ENCODE data around the gene SERINC3.

Gene SERINC3

DNA sequence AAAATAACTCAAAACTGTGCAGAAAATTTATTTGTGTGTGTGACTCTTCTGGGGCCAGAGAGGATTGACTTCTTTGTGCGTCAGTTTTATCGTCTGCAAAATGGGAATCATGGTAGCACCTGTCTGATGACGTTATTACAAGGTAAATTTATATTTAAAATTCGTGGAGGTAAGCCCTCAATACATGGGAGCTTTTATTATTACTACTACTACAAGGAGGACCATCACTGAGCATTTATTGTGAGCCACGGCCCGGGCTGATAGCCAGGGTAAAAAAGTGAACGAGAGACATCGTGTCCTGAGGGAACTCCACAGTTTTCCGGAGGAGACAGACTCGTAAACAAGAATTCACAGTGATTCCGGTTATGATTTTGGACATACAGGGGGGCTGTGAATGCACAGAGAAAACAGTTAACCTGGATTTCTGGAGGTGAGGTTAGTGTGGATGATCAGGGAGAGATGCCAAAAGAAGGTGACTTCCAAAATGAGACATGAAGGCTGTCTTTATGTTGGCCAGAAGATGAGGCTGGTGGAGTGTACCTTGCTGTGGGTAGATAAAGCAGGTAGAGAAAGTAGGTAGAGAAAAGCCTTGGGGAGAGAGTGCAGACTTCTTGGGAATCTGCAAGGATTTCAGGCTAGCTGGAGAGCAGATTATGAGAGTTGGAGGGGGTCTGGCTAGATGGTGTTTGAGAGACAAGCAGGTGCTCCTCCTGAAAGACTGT lies 10.6 kb upstream of the SERINC3 start:
- no peak for DNase-seq

GRCh38 chr20:44528309-44528708 lies 6.4 kb upstream of the SERINC3 start:
- no peak for DNase-seq

DNA sequence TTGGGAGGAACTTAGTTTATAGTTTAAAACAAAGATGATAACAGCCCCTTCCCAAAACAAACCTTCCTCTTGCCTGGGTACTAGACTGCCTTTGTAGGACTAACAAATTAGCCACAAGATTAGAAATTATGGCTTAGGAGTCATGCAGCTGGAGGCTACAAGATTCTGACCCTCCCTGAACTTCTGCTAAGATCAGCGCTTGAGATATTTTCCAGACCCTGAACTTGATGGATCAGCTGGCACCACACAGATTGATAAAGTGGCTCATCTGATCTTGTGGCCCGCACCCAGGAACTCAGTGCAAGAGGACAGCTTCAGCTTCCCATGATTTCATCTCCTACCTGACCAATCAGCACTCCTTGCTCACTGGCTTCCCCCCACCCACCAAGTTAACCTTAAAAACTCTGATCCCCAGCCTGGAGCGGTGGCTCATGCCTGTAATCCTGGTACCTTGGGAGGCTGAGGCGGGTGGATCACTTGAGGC lies 5.9 kb upstream of the SERINC3 start:
- no peak for DNase-seq

GRCh38 chr20:44526129-44526528 lies 4.3 kb upstream of the SERINC3 start:
- DNase-seq: no peak

DNA sequence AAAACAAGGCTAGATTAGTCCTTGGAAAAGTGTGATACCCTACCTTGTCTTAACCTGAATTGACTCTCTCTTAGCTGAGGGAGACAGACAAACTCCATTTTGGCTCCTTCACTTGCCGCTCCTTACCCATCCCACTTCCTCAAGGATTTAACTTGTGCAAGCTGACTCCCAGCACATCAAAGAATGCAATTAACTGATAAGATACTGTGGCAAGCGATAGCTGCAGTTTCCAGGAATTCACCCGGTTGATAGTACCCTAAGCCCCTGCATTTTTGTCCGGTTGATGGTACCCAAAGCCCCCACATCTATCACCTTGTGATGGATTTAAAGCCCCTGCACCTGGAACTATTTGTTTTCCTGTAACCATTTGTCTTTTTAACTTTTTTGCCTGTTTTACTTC lies 1.9 kb upstream of the SERINC3 start:
- no peak for DNase-seq

GRCh38 chr20:44522841-44523240 lies 971 bp upstream of the SERINC3 start:
- DNase-seq: no peak

DNA sequence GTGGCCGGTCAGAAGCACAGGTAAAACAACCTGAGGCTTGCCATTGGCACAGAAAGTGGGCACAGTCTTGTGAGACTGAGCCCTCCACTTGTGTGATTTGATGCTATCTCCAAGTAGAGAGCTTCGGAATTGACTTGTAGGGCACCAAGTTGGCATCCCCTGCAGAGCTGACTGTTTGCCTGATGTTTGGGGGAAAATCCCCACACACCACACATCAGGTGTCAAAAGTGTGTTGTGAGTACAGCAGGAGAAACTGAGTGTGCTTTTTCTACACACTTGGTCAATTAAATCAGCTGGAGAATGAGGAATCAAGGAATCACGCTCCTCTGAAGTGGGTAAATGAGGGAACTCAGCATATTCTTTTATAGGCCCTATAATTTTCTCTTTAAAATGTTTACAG lies 989 bp downstream of the SERINC3 start:
- no peak for DNase-seq

DNA sequence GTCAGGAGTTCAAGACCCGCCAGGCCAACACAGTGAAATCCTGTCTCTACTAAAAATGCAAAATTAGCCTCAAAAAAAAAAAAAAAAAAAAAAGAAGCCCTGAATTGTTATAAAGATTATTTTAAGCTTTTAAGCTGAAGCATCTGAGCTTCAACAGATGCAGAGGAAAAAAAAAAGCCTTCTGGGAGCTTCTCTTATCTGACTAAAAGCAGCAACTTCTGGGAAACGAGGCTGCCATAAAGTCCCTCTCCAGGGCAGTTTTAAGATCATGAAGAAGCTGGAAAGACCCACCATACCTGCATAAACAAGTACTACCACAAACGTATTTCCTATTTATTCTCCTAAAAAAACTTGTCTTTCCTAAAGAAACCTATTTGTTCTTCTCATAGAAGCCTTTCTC lies 3.6 kb downstream of the SERINC3 start:
- DNase-seq: no peak

DNA sequence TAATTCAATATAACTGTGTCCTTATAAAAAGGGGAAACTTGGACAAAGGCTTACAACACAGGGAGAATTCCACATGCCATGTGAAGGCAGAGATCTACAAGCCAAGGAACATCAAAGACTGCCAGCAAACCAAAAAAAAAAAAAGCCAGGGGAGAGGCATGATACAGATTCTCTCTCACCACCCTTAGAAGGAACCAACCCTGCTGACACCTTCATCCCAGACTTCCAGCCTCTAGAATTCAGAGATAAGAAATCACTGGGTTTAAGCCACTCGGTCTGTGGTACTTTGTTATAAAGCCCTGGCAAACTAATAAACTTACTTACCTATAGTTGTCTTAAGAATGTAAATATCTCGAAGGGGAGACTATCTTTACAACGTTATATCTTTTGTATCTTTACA lies 4.4 kb downstream of the SERINC3 start:
- DNase-seq: no peak

DNA sequence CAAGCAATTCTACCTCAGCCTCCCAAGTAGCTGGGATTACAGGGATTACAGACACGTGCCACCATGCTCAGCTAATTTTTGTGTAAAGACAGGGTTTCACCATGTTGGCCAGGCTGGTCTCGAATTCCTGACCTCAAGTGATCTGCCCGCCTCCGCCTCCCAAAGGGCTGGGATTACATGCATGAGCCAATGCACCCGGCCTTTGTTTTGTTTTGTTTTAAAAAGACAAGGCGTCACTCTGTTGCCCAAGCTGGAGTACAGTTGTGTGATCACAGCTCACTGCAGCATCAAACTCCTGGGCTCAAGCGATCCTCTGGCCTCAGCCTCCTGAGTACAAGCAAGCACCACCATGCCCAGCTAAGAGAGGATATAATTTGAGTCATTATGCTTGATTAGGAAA lies 5.4 kb downstream of the SERINC3 start:
- no peak for DNase-seq

DNA sequence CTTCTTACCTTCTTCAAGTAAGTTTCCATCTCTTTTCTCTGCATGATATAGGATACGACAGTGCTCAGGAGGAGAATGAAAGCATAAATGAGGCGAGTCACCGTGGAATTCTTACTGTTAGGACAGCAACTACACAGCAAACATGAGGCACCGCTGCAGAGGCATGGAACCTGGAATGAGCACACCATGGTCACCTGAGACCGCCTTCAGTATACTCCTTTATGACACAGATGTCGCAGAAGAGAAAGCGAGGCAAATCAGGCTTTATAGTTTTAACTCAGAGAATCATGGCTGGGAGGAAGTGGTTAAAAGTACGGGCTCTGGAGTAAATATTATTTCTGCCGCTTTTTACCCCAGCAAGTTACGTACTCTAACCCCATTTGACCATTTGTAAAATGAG lies 8.0 kb downstream of the SERINC3 start:
- no peak for DNase-seq

DNA sequence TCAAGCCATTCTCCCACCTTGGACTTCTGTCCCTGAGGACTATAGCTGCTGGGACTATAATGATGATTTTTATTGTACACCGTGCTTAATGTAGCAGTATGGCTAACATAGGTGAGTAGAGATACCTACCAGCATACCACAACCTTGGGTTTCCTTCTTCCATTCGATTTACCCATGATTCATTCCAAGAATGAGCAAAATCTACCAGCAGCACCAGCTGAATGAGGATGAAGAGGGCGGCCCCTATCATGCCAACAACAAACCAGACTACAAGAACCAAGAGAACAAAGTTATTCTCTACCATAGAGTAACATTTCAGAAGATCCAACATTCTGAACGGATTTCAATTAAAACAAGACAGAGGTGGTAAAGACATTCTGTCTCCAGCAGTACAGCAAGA lies 12.1 kb downstream of the SERINC3 start:
- DNase-seq: no peak

- no peak for DNase-seq
Observed at GRCh38 chr20:44504402-44505307, 17.2 kb downstream of the SERINC3 start.

GRCh38 chr20:44502968-44503367 lies 18.9 kb downstream of the SERINC3 start:
- DNase-seq: no peak

- no peak for DNase-seq
Observed at GRCh38 chr20:44501448-44501847, 20.4 kb downstream of the SERINC3 start.

DNA sequence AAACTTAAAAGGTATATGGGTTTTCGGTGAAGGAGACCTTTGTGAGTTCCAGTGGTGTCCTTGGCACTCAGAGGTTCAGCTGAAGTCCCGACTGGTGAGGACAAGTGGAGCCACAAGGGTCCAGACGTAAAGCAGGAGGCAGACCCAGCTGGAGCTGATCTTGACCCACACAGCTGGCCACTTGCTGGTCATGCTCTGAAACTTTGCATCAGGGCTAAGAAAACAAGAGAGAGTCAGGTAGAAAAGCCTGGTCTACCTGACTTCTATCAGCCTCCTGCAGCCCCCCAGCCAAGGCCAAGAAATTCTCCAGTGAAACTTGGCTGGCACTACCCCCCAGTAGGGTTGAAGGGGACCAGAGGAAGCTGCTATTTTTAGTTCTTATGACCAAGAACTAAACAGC lies 21.6 kb downstream of the SERINC3 start:
- no peak for DNase-seq

DNA sequence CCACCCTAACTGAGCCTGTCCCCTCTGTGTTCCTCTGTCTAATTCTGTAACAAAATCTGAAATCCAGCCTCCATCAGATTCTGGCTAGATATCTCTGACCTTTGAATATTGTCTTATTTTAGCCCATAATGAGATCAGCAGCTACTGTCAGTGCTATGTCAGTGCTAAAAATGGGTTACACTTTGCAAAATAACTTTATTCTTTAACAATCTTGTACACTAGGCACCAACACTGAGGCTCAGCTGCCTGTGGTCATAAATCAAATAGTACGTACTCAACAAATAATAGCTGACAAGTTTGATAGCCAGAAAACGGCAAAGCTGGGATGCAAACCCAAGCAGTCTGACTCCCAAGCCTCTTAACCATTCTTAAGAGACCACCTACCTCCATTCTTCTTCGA lies 24.1 kb downstream of the SERINC3 start:
- DNase-seq: no peak

GRCh38 chr20:44496976-44497375 lies 24.9 kb downstream of the SERINC3 start:
- no peak for DNase-seq

DNA sequence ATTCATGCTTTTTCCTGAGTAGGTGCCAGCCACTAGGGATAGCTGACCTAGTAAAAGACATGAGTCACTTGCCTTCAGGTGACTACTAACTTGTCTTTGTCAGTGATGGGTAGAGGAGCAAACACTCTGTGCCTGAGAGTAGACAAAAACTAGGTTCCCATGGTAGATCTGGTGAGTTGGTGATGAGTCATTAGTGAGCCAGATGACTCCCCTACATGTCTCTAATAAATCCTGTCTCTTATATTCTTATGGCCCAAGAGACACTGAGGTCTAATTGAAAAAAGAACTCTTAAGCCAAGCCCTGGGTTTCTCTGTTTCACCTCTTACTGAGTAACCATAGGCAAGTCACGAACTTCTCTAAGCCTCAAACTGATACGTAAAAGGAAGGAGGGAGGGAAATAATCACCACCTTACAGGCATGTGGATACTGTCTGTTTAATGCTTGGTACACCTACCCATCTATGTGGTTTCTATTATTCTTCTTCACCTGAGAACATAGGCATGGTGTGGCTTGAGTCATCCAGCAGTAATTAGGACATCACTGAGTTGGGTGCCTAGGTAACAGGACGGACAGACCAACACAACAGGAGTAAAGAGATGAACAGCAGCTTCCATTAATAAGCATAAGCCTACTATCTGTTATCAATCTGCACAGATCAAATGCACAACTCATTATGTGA lies 25.9 kb downstream of the SERINC3 start:
- DNase-seq: no peak

DNA sequence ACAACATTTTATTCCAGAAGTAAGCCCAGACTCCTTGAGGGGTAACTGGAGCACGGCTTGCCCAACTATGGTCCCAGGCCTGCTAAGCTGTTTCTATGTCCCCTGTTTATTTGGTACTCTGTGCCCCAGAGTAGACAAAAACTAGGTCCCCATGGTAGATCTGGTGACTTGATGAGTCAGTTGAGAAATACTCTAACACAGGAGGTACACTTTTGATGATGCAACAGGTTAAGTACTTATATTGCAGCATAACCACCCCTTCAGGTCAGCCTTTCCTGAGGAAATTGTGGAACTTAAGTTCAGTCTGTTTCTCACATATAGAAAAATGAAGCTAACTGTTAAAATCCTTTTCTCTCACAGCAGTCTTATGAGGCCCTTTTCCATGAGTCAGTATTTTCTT lies 26.6 kb downstream of the SERINC3 start:
- no peak for DNase-seq

DNA sequence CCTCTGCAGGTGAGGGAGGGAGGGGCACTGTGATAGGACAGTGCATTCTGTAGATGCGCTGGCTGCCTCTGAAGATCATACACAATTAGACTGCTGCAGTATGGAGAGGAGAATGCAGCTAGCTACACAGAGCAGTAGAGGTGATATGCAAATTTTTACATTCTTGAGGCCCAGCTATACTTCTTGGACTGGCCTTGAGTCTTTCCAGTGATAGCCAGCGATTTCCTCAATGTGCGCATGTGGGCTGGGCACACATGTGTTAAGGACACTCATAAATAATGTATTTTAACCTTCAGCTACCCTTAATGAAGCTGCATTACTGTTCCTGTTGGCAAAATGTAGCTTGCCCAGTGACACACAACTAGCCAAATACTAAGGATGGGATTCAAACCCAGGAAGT lies 27.2 kb downstream of the SERINC3 start:
- no peak for DNase-seq

DNA sequence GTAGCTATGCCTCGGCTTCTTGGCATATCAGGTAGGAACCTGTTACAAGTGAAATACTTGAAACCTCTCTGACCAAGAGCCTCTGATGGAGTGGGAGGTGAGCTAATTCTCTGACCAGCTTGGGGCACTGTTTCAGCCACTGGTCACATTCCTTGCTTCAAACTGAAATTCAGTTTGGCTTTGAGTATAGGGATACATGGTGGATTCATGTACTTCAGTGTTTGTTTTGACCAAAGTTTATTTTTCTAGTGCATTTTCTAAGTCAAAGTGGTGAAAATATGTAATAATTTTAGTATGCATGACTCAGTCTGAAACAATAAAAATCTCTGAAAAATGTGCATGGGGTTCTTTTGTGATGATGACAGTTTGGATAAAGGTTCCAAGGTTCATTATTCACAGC lies 27.6 kb downstream of the SERINC3 start:
- DNase-seq: no peak

- DNase-seq: no peak
Observed at GRCh38 chr20:44491635-44492395, 30.1 kb downstream of the SERINC3 start.

Measured in NCI-H748 treated with DMSO at 0.1 percent for 48 hours (cell line).